ENCODE data around the gene NANOG.
"Not testable (repeated sequence)": the region's sequence is repeated elsewhere in the genome, so short reads cannot be mapped to it uniquely, and the experiment has no call there.

GRCh38 chr12:7825754-7826153 lies 36.6 kb downstream of the NANOG start:
- TF ChIP-seq REST (IDR thresholded peaks at IDR 0.05; ENCODE audit: borderline replicate concordance); CTCF (IDR thresholded peaks at IDR 0.05; ENCODE audit: poor library complexity, severe bottlenecking); POLR2AphosphoS5 (IDR thresholded peaks at IDR 0.05); RAD21 (conservative IDR thresholded peaks at IDR 0.05); EZH2 (IDR thresholded peaks at IDR 0.05; ENCODE audit: borderline replicate concordance, insufficient read depth, low read length, poor library complexity, severe bottlenecking); EP300 (conservative IDR thresholded peaks at IDR 0.05; ENCODE audit: poor library complexity, severe bottlenecking); TAF1 (IDR thresholded peaks at IDR 0.05; ENCODE audit: low read depth); SMC3 (conservative IDR thresholded peaks at IDR 0.05; ENCODE audit: poor library complexity): not testable (repeated sequence)

Measured in neural cell (in vitro differentiated cells).